DOHH2 (cell line): ENCODE measurements around the gene CD27.

Experiments used
- H3F3A ChIP-seq: fragments of 200-600 bp; sonication (generic), shearing (Covaris generic); 2 replicates; pipeline ENCODE4 v1.6.0; 2016; ENCODE audit warnings: antibody characterized with exemption, mild to moderate bottlenecking; ENCODE audit not compliant: control insufficient read depth, insufficient read depth
- H3K27ac ChIP-seq: fragments of 200-600 bp; sonication (generic); 2 replicates; pipeline ENCODE4 v1.5.1; 2014; ENCODE audit warnings: low read depth, mild to moderate bottlenecking, low read length, moderate library complexity
- H3K27me3 ChIP-seq: fragments of 200-600 bp; sonication (generic); 2 replicates; pipeline ENCODE4 v1.6.1; 2014; ENCODE audit warnings: mild to moderate bottlenecking, low read length, mixed read lengths; ENCODE audit not compliant: control insufficient read depth
- H3K36me3 ChIP-seq: fragments of 200-600 bp; sonication (generic); 2 replicates; pipeline ENCODE4 v1.6.1; 2014; ENCODE audit warnings: mild to moderate bottlenecking, low read length, moderate library complexity, mixed read lengths; ENCODE audit not compliant: control insufficient read depth
- H3K4me1 ChIP-seq: fragments of 200-600 bp; sonication (generic); 2 replicates; pipeline ENCODE4 v1.6.1; 2014; ENCODE audit warnings: mild to moderate bottlenecking, low read length, mixed read lengths; ENCODE audit not compliant: control insufficient read depth
- H3K4me2 ChIP-seq: fragments of 200-600 bp; sonication (generic); 2 replicates; pipeline ENCODE4 v1.6.0; 2014; ENCODE audit warnings: mild to moderate bottlenecking, low read length, moderate library complexity
- H3K4me3 ChIP-seq: fragments of 200-600 bp; sonication (generic); 2 replicates; pipeline ENCODE4 v1.5.1; 2014; ENCODE audit warnings: mild to moderate bottlenecking, low read length, mixed read lengths
- H3K79me2 ChIP-seq: fragments of 200-600 bp; sonication (generic); 2 replicates; pipeline ENCODE4 v1.6.1; 2014; ENCODE audit warnings: mild to moderate bottlenecking, low read length, mixed read lengths; ENCODE audit not compliant: control insufficient read depth
- H3K9me2 ChIP-seq: fragments of 200-600 bp; sonication (generic); replicated peaks from 2 replicates; pipeline ENCODE4 v1.6.1; 2014; ENCODE audit warnings: mild to moderate bottlenecking, low read length, mixed read lengths; ENCODE audit not compliant: control insufficient read depth
- H3K9me3 ChIP-seq: fragments of 200-600 bp; sonication (generic); 2 replicates; pipeline ENCODE4 v1.6.1; 2014; ENCODE audit warnings: antibody characterized with exemption, low read length, mixed read lengths; ENCODE audit not compliant: control insufficient read depth, insufficient read depth
- H4K20me1 ChIP-seq: fragments of 200-600 bp; sonication (generic); 2 replicates; pipeline ENCODE4 v1.6.0; 2014; ENCODE audit warnings: low read depth, mild to moderate bottlenecking, antibody characterized with exemption, low read length, moderate library complexity; ENCODE audit not compliant: control insufficient read depth, insufficient read depth
- EZH2phosphoT487 ChIP-seq: fragments of 200-600 bp; sonication (generic); IDR thresholded peaks from 2 replicates; pipeline ENCODE4 v1.6.1; 2017; ENCODE audit warnings: borderline replicate concordance, mild to moderate bottlenecking, antibody characterized with exemption, low read length, moderate library complexity, mixed read lengths
- TF ChIP-seq, protein P1 (sequence below): fragments of 200-600 bp; sonication (generic); IDR thresholded peaks from one replicate; pipeline ENCODE4 v1.5.1; 2014; ENCODE audit warnings: antibody characterized with exemption, mild to moderate bottlenecking, low read depth, low read length; ENCODE audit not compliant: poor library complexity, severe bottlenecking

Gene CD27

DNA sequence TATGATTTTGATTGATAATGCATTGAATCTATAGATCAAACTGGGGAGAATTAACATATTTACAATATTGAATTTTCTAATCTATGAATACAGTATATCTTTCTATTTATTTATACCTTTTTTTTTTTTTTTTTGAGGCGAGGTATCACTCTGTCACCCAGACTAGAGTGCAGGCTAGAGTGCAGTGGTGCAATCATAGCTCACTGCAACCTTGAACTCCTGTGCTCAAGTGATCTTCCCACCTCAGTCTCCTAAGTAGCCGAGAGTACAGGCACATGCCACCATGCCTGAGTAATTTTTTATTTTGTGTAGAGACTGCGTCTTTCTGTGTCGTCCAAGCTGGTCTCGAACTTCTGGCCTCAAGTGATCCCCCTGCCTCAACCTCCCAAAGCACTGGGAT lies 40.4 kb upstream of the CD27 start:
- H3K36me3 ChIP-seq: no peaks in the 10 kb centered on the region
- H3K27ac ChIP-seq: no peak overlapping the region
- H3F3A ChIP-seq: no peaks in the 10 kb centered on the region
- H3K4me2 ChIP-seq: no peak overlapping the region
- H3K27me3 ChIP-seq: peaks cover 12% of the 10 kb centered on the region; the same call in 1 of the 2 replicates
- H3K79me2 ChIP-seq: no peaks in the 10 kb centered on the region
- H3K9me3 ChIP-seq: no peaks in the 10 kb centered on the region
- H3K4me1 ChIP-seq: no peaks in the 10 kb centered on the region
- H3K9me2 ChIP-seq: no peaks in the 10 kb centered on the region
- no peaks in the 10 kb centered on the region for H4K20me1 ChIP-seq
- H3K4me3 ChIP-seq: no peak overlapping the region
- TF ChIP-seq, protein P1, sequence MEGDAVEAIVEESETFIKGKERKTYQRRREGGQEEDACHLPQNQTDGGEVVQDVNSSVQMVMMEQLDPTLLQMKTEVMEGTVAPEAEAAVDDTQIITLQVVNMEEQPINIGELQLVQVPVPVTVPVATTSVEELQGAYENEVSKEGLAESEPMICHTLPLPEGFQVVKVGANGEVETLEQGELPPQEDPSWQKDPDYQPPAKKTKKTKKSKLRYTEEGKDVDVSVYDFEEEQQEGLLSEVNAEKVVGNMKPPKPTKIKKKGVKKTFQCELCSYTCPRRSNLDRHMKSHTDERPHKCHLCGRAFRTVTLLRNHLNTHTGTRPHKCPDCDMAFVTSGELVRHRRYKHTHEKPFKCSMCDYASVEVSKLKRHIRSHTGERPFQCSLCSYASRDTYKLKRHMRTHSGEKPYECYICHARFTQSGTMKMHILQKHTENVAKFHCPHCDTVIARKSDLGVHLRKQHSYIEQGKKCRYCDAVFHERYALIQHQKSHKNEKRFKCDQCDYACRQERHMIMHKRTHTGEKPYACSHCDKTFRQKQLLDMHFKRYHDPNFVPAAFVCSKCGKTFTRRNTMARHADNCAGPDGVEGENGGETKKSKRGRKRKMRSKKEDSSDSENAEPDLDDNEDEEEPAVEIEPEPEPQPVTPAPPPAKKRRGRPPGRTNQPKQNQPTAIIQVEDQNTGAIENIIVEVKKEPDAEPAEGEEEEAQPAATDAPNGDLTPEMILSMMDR: no peak
- no peak for TF ChIP-seq EZH2phosphoT487

- TF ChIP-seq EZH2phosphoT487: no peak
- TF ChIP-seq, protein P1: no peak
- no peaks in the 10 kb centered on the region for H3K4me1 ChIP-seq
- no peaks in the 10 kb centered on the region for H3K9me3 ChIP-seq
- no peaks in the 10 kb centered on the region for H3F3A ChIP-seq
- H3K9me2 ChIP-seq: no peaks in the 10 kb centered on the region
- no peak overlapping the region for H3K27ac ChIP-seq
- peaks cover 12% of the 10 kb centered on the region; the same call in 1 of the 2 replicates for H3K27me3 ChIP-seq
- H3K36me3 ChIP-seq: no peaks in the 10 kb centered on the region
- H3K79me2 ChIP-seq: no peaks in the 10 kb centered on the region
- H3K4me2 ChIP-seq: no peak overlapping the region
- no peak overlapping the region for H3K4me3 ChIP-seq
- no peaks in the 10 kb centered on the region for H4K20me1 ChIP-seq
These were observed 38.8 kb upstream of the CD27 start for GRCh38 chr12:6405963-6406362.

DNA sequence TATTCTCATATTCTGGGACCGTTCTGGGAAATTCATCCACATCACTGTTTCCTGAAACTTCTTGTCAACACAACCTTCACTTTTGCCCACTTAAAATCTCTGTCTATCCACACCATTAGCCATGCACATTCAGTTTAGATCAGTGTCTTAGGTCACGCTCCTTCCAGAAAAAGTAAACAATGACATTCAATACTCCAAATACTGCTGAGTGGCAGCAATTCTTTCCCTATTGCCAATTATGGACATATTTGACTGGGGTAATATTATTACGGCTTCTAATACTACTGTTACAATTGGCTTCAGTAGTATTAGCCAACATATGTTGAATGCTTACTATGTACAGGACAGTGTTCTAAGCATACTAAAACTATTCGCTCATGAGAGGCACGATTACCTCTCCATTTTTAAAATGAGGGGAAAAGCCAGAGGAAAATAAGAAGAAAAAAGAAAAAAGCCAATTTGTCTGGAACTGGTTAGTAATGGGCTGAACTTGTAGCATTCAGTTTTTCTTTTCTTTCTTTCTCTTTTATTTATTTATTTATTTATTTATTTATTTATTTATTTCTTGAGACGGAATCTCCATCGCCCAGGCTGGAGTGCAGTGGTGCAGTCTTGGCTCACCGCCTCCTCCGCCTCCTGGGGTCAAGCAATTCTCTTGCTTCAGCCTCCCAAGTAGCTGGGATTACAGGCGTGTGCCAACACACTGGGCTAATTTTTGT lies 37.4 kb upstream of the CD27 start:
- Histone ChIP-seq H3K9me2 (no peaks in the 10 kb centered on the region), H3K4me2 (no peak overlapping the region), H3K4me3 (no peak overlapping the region), H3K79me2 (no peaks in the 10 kb centered on the region), H3K4me1 (no peaks in the 10 kb centered on the region), H3F3A (no peaks in the 10 kb centered on the region), H3K36me3 (no peaks in the 10 kb centered on the region), H3K27me3 (peaks cover 12% of the 10 kb centered on the region; the same call in 1 of the 2 replicates), H3K27ac (no peak overlapping the region), H3K9me3 (no peaks in the 10 kb centered on the region), H4K20me1 (no peaks in the 10 kb centered on the region)
- no peak for TF ChIP-seq EZH2phosphoT487
- TF ChIP-seq, protein P1: no peak
